AG04449 (cell line): ENCODE data around the gene NET1.

Experiments used
- CTCF ChIA-PET: fragments of 350-600 bp; formaldehyde crosslinking; extraction: SDS; loops from one replicate; lab custom pipeline; 2021; ENCODE audit warnings: antibody characterized with exemption; lab: Yijun Ruan, JAX
- POLR2A ChIA-PET: fragments of 400-600, 350-600 bp; formaldehyde crosslinking; extraction: SDS; loops from one replicate; lab custom pipeline; 2020; ENCODE audit warnings: antibody characterized with exemption, inconsistent platforms; lab: Yijun Ruan, JAX
- DNase-seq: peaks from one replicate; pipeline ENCODE4 v3.0.0-alpha.2; 2010; ENCODE audit warnings: low read depth, low spot score
- H3K4me3 ChIP-seq: 2 replicates; pipeline ENCODE4 v1.5.1; 2011; ENCODE audit warnings: low read depth, mild to moderate bottlenecking, control low read depth, low read length
- CTCF ChIP-seq: IDR thresholded peaks from one replicate; pipeline ENCODE4 v1.5.1; 2011; ENCODE audit warnings: mild to moderate bottlenecking, moderate library complexity, low read length, control low read depth, inconsistent platforms; ENCODE audit not compliant: insufficient read depth; ENCODE audit errors: missing control alignments

Gene NET1

GRCh38 chr10:5381187-5381586 is 31.2 kb upstream of the NET1 start:
- ChIA-PET CTCF (interaction anchor here (2.6 kb wide), 1 partner anchor 531 kb away, joined by 25 read pairs; no protein-coding TSS in a partner anchor), POLR2A (no interaction called here)
- TF ChIP-seq CTCF, result no peak
- no peak overlapping the region for H3K4me3 ChIP-seq
- no peak for DNase-seq

- CTCF ChIA-PET, result interaction anchor here (0.6 kb wide), 2 partner anchors 536 to 570 kb away, joined by 3 to 4 read pairs; no protein-coding TSS in a partner anchor
- POLR2A ChIA-PET, result no interaction called here
- DNase-seq, result no peak
- no peak overlapping the region for H3K4me3 ChIP-seq
- no peak for TF ChIP-seq CTCF
Measured at GRCh38 chr10:5385224-5385623, 27.1 kb upstream of the NET1 start.

- TF ChIP-seq CTCF, result no peak
- DNase-seq, result no peak
- no peak overlapping the region for H3K4me3 ChIP-seq
- ChIA-PET POLR2A (no interaction called here), CTCF (interaction anchor here (0.9 to 2.1 kb wide), 3 partner anchors 538 to 572 kb away, joined by 3 to 10 read pairs (median 5); no protein-coding TSS in a partner anchor)
Measured at GRCh38 chr10:5387169-5387568, 25.2 kb upstream of the NET1 start.

GRCh38 chr10:5390607-5391205 is 21.7 kb upstream of the NET1 start:
- CTCF ChIA-PET, result interaction anchor here (1.2 kb wide), 1 partner anchor 541 kb away, joined by 4 read pairs; no protein-coding TSS in a partner anchor
- no peak for DNase-seq
- POLR2A ChIA-PET, result no interaction called here
- TF ChIP-seq CTCF, result no peak
- no peak overlapping the region for H3K4me3 ChIP-seq

- H3K4me3 ChIP-seq, result no peak overlapping the region
- POLR2A ChIA-PET, result no interaction called here
- CTCF ChIA-PET, result interaction anchor here (1.3 kb wide), 1 partner anchor 8 kb away, joined by 4 read pairs; no protein-coding TSS in a partner anchor
- TF ChIP-seq CTCF, result no peak
- DNase-seq, result no peak
Measured at GRCh38 chr10:5391790-5392189, 20.6 kb upstream of the NET1 start.

GRCh38 chr10:5393529-5393928 is 18.8 kb upstream of the NET1 start:
- no peak for DNase-seq
- no peak for TF ChIP-seq CTCF
- CTCF ChIA-PET, result interaction anchor here (1.2 to 1.3 kb wide), 2 partner anchors 10 to 543 kb away, joined by 3 to 7 read pairs; no protein-coding TSS in a partner anchor
- POLR2A ChIA-PET, result no interaction called here
- no peak overlapping the region for H3K4me3 ChIP-seq
